IMR-90 (cell line): ENCODE measurements around the gene SOX21.

Source experiments
- BHLHE40 ChIP-seq: fragments of 150-350 bp; IDR thresholded peaks from 2 replicates; pipeline ENCODE4 v1.6.1; 2016; ENCODE audit warnings: mild to moderate bottlenecking, low read depth, low read length
- CTCF ChIP-seq: conservative IDR thresholded peaks from 2 replicates; pipeline ENCODE4 v1.5.1; 2012; ENCODE audit warnings: mild to moderate bottlenecking, low read depth, low read length, improper control_type of control experiment
- FOS ChIP-seq: fragments of 150-350 bp; IDR thresholded peaks from 2 replicates; pipeline ENCODE4 v1.6.1; 2016; ENCODE audit warnings: low read depth, low read length
- POLR2A ChIP-seq: IDR thresholded peaks from 2 replicates; pipeline ENCODE4 v1.6.1; 2012; ENCODE audit warnings: mild to moderate bottlenecking, low read depth, low read length
- RAD21 ChIP-seq: IDR thresholded peaks from 2 replicates; pipeline ENCODE4 v1.6.1; 2012; ENCODE audit warnings: low read length, improper control_type of control experiment
- RCOR1 ChIP-seq: IDR thresholded peaks from 2 replicates; pipeline ENCODE4 v1.6.1; 2012; ENCODE audit warnings: mild to moderate bottlenecking, low read length, improper control_type of control experiment; ENCODE audit not compliant: insufficient replicate concordance
- RFX5 ChIP-seq: IDR thresholded peaks from 2 replicates; pipeline ENCODE4 v1.8.0; 2012; ENCODE audit warnings: low read depth, mild to moderate bottlenecking, low read length, moderate library complexity

- TF ChIP-seq RAD21 (no peak), POLR2A (no peak), BHLHE40 (no peak), CTCF (no peak), RCOR1 (no peak), FOS (no peak), RFX5 (no peak)
These were observed 4.1 kb downstream of the SOX21 start for GRCh38 chr13:94708031-94708859.
